ENCODE measurements around the gene NEURL2.

GRCh38 chr20:45909817-45910669 lies 19.0 kb upstream of the NEURL2 start:
- TF ChIP-seq POLR2AphosphoS5 (IDR thresholded peaks at IDR 0.05) (no peak), CTCF (IDR thresholded peaks at IDR 0.05) (no peak)
